Large intestine (tissue), 3 donors: ENCODE measurements around the gene PSORS1C1. TPM values are rescaled to one million over a fixed set of nuclear protein-coding genes. Genes with fewer than 3 reads are reported as not detected.
"Not testable (repeated sequence)": the region's sequence is repeated elsewhere in the genome, so short reads cannot be mapped to it uniquely, and the experiment has no call there.

ENCODE experiments used
- DNase-seq, 2 donors: peaks; one replicate each; pipeline versions ENCODE4 v3.0.0 to v3.0.0-alpha.2; 2013
- H3K27ac ChIP-seq: one replicate; pipeline ENCODE4 v1.5.1; 2013; ENCODE audit warnings: low read length
- H3K27me3 ChIP-seq: 2 replicates; pipeline ENCODE4 v1.6.1; 2013; ENCODE audit warnings: low read length; ENCODE audit not compliant: control insufficient read depth, insufficient read depth
- H3K36me3 ChIP-seq: 2 replicates; pipeline ENCODE4 v1.6.1; 2013; ENCODE audit warnings: low read length; ENCODE audit not compliant: control insufficient read depth, insufficient read depth
- H3K4me1 ChIP-seq: one replicate; pipeline ENCODE4 v1.6.1; 2013; ENCODE audit warnings: low read length; ENCODE audit not compliant: control insufficient read depth, insufficient read depth
- H3K4me3 ChIP-seq: one replicate; pipeline ENCODE4 v1.5.1; 2013; ENCODE audit warnings: low read length
- H3K9me3 ChIP-seq: one replicate; pipeline ENCODE4 v1.6.1; 2013; ENCODE audit warnings: mild to moderate bottlenecking, low read depth, low read length, moderate library complexity; ENCODE audit not compliant: control insufficient read depth
- whole genome bisulfite sequencing: methylation state at CpG from one replicate; pipeline ENCODE4 v1.1.5; 2013; ENCODE audit warnings: low lambda C conversion rate; ENCODE audit not compliant: insufficient coverage; 5-methylcytosine and 5-hydroxymethylcytosine counted together
- polyA plus RNA-seq: library from polyadenylated mRNA; unstranded; fragments of 120-200 nt; gene quantifications from one replicate; pipeline ENCODE4 v1.2.1, GENCODE V29; 2013

The PSORS1C1 gene
- polyA plus RNA-seq, 1 donor, result 0.33 TPM

GRCh38 chr6:31169858-31170599 is 55.4 kb downstream of the PSORS1C1 start:
- DNase-seq, H3K9me3 ChIP-seq, H3K4me3 ChIP-seq, H3K27ac ChIP-seq, H3K36me3 ChIP-seq, H3K27me3 ChIP-seq, H3K4me1 ChIP-seq: not testable (repeated sequence)
- no CpG with 5 or more reads among the region's 23 CpGs for WGBS

GRCh38 chr6:31170600-31170881 is 55.9 kb downstream of the PSORS1C1 start, which contains the start of gene POU5F1:
Gene POU5F1 (minus strand): TSS chr6:31170682. CDS start chr6:31170620, 62 bp downstream.
- no peak within 1 kb of the TSS for H3K4me3 ChIP-seq
- no CpG with 5 or more reads among the region's 9 CpGs for WGBS
- no peak for DNase-seq
- no peaks in the 10 kb centered on the region for H3K27me3 ChIP-seq
- no peak within 1 kb of the TSS for H3K27ac ChIP-seq
- H3K9me3 ChIP-seq, result no peaks in the 10 kb centered on the region
- H3K4me1 ChIP-seq, result no peaks in the 10 kb centered on the region
- H3K36me3 ChIP-seq, result no peaks in the 10 kb centered on the region

GRCh38 chr6:31170987-31171671 is 56.5 kb downstream of the PSORS1C1 start:
- no CpG with 5 or more reads among the region's 10 CpGs for WGBS
- no peaks in the 10 kb centered on the region for H3K4me1 ChIP-seq
- no peak overlapping the region for H3K27ac ChIP-seq
- no peaks in the 10 kb centered on the region for H3K9me3 ChIP-seq
- H3K27me3 ChIP-seq, result no peaks in the 10 kb centered on the region
- H3K36me3 ChIP-seq, result no peaks in the 10 kb centered on the region
- H3K4me3 ChIP-seq, result no peak overlapping the region
- no peak for DNase-seq

- Histone ChIP-seq H3K27me3 (no peaks in the 10 kb centered on the region), H3K36me3 (no peaks in the 10 kb centered on the region), H3K4me1 (no peaks in the 10 kb centered on the region), H3K9me3 (no peaks in the 10 kb centered on the region), H3K4me3 (no peak overlapping the region), H3K27ac (no peak overlapping the region)
- DNase-seq, result no peak
- no CpG with 5 or more reads among the region's 16 CpGs for WGBS
Observed at GRCh38 chr6:31171931-31172905, 57.6 kb downstream of the PSORS1C1 start.

- Histone ChIP-seq H3K27me3 (no peaks in the 10 kb centered on the region), H3K4me3 (no peak overlapping the region), H3K4me1 (no peaks in the 10 kb centered on the region), H3K36me3 (no peaks in the 10 kb centered on the region), H3K27ac (no peak overlapping the region), H3K9me3 (no peaks in the 10 kb centered on the region)
- DNase-seq, result no peak
- WGBS, result no CpG with 5 or more reads among the region's 5 CpGs
Observed at GRCh38 chr6:31172973-31173384, 58.4 kb downstream of the PSORS1C1 start.

GRCh38 chr6:31173406-31173805 is 58.8 kb downstream of the PSORS1C1 start:
- no CpG with 5 or more reads among the region's 3 CpGs for WGBS
- Histone ChIP-seq H3K27ac (no peak overlapping the region), H3K4me1 (no peaks in the 10 kb centered on the region), H3K36me3 (no peaks in the 10 kb centered on the region), H3K4me3 (no peak overlapping the region), H3K27me3 (no peaks in the 10 kb centered on the region), H3K9me3 (no peaks in the 10 kb centered on the region)
- DNase-seq, result no peak

GRCh38 chr6:31174378-31174777 is 59.8 kb downstream of the PSORS1C1 start:
- DNase-seq, result no peak
- WGBS, result no CpG with 5 or more reads among the region's 5 CpGs
- H3K4me1 ChIP-seq, result no peaks in the 10 kb centered on the region

GRCh38 chr6:31175971-31176370 is 61.4 kb downstream of the PSORS1C1 start:
- H3K4me3 ChIP-seq, result no peak overlapping the region
- H3K27ac ChIP-seq, result no peak overlapping the region
- H3K27me3 ChIP-seq, result no peaks in the 10 kb centered on the region
- H3K36me3 ChIP-seq, result no peaks in the 10 kb centered on the region
- no peaks in the 10 kb centered on the region for H3K9me3 ChIP-seq
- no CpG with 5 or more reads among the region's 3 CpGs for WGBS
- no peak for DNase-seq
- no peaks in the 10 kb centered on the region for H3K4me1 ChIP-seq

More at GRCh38 chr6:31174378-31174777, 59.8 kb downstream of the PSORS1C1 start:
- no peak overlapping the region for H3K4me3 ChIP-seq
- H3K36me3 ChIP-seq, result no peaks in the 10 kb centered on the region
- H3K27me3 ChIP-seq, result no peaks in the 10 kb centered on the region
- H3K9me3 ChIP-seq, result no peaks in the 10 kb centered on the region
- no peak overlapping the region for H3K27ac ChIP-seq

- Histone ChIP-seq H3K36me3 (no peaks in the 10 kb centered on the region), H3K4me3 (no peak overlapping the region), H3K27me3 (no peaks in the 10 kb centered on the region), H3K9me3 (no peaks in the 10 kb centered on the region), H3K27ac (no peak overlapping the region), H3K4me1 (no peaks in the 10 kb centered on the region)
- 40% methylated on average over 1 of the region's 8 CpGs for WGBS
- DNase-seq, result no peak
Observed at GRCh38 chr6:31178143-31179041, 63.8 kb downstream of the PSORS1C1 start.
